MCF 10A (cell line): ENCODE data around the gene EME2. TPM values are rescaled to one million over a fixed set of nuclear protein-coding genes. Genes with fewer than 3 reads are reported as not detected.

Experiments
- BruUV-seq: library from RNA; stranded (reverse); fragments of 400-500 nt; replicated peaks from 2 replicates; lab custom pipeline; 2021; lab: Mats Ljungman, UMichigan
- CTCF ChIA-PET: fragments of 300-600 bp; sonication (Branson Sonifier 250); formaldehyde crosslinking; extraction: SDS; loops from one replicate; lab custom pipeline; 2021; ENCODE audit warnings: antibody characterized with exemption, inconsistent platforms; lab: Yijun Ruan, JAX
- POLR2A ChIA-PET: fragments of 300-600, 350-650 bp; sonication (Branson Sonifier 250); formaldehyde crosslinking; extraction: SDS; loops from one replicate; lab custom pipeline; 2020; ENCODE audit warnings: antibody characterized with exemption, inconsistent platforms; lab: Yijun Ruan, JAX
- DNase-seq: peaks from one replicate; pipeline ENCODE4 v3.0.0-alpha.2; 2018; ENCODE audit not compliant: unreplicated experiment
- H3K27ac Mint-ChIP-seq: one replicate; pipeline ENCODE4 v1.8.0; 2022; ENCODE audit warnings: mild to moderate bottlenecking, low read depth, mixed read lengths; ENCODE audit not compliant: unreplicated experiment
- H3K27me3 Mint-ChIP-seq: one replicate; pipeline ENCODE4 v1.8.0; 2022; ENCODE audit warnings: mixed read lengths; ENCODE audit not compliant: insufficient read depth, unreplicated experiment
- H3K36me3 Mint-ChIP-seq: one replicate; pipeline ENCODE4 v1.8.0; 2022; ENCODE audit warnings: mild to moderate bottlenecking, moderate library complexity, mixed read lengths; ENCODE audit not compliant: insufficient read depth, unreplicated experiment
- H3K4me1 Mint-ChIP-seq: one replicate; pipeline ENCODE4 v1.8.0; 2022; ENCODE audit warnings: mixed read lengths; ENCODE audit not compliant: insufficient read depth, unreplicated experiment
- H3K4me3 Mint-ChIP-seq: one replicate; pipeline ENCODE4 v1.8.0; 2022; ENCODE audit warnings: mild to moderate bottlenecking, moderate library complexity, mixed read lengths; ENCODE audit not compliant: unreplicated experiment
- H3K9me3 Mint-ChIP-seq: one replicate; pipeline ENCODE4 v1.8.0; 2022; ENCODE audit warnings: mixed read lengths; ENCODE audit not compliant: unreplicated experiment
- intact Hi-C: fragments of 100-400 bp; cut with micrococcal nuclease; formaldehyde crosslinking; loops from 2 replicates; pipeline ENCODE4 v1.14.1; 2022
- total RNA-seq: library from RNA; stranded (reverse); gene quantifications from 2 replicates; pipeline ENCODE4 v1.2.3, GENCODE V29; 2022
- TF ChIP-seq, protein P1 (sequence below): fragments of 200-600 bp; IDR thresholded peaks from one replicate; pipeline ENCODE4 v1.8.0; 2022; ENCODE audit warnings: antibody characterized with exemption, mild to moderate bottlenecking; ENCODE audit not compliant: unreplicated experiment

EME2 gene
- total RNA-seq, 1 experiment from 2014 or later: 20.6 TPM

DNA sequence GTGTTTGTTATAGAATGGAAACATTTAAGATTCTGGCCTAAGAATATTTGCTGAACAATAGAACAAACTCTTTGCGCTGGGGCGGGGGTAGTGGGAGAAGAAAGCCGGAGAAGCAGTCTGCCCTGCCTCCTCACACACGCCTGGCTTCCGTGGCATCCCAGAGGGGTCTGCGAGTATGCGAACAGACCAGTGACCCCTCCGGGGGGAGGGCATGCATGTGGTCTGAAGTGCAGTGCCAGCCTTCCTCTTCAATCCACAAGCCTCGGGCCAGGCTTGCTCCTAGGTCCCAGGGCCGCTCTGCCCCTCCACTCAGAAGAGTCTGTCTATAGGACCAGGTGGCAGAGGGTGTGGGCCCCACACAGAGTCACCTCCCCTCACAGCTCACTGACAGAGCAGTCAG lies 35.0 kb downstream of the EME2 start:
- BruUV-seq: no TSS peak
- no peak for DNase-seq
- intact Hi-C loops: no loop called here
- Mint-ChIP-seq H3K4me3 (no peak overlapping the region), H3K27ac (no peak overlapping the region), H3K36me3 (peaks cover 25% of the 10 kb centered on the region), H3K9me3 (no peaks in the 10 kb centered on the region), H3K4me1 (no peaks in the 10 kb centered on the region), H3K27me3 (no peaks in the 10 kb centered on the region)
- CTCF ChIA-PET: no interaction called here
- TF ChIP-seq, protein P1, sequence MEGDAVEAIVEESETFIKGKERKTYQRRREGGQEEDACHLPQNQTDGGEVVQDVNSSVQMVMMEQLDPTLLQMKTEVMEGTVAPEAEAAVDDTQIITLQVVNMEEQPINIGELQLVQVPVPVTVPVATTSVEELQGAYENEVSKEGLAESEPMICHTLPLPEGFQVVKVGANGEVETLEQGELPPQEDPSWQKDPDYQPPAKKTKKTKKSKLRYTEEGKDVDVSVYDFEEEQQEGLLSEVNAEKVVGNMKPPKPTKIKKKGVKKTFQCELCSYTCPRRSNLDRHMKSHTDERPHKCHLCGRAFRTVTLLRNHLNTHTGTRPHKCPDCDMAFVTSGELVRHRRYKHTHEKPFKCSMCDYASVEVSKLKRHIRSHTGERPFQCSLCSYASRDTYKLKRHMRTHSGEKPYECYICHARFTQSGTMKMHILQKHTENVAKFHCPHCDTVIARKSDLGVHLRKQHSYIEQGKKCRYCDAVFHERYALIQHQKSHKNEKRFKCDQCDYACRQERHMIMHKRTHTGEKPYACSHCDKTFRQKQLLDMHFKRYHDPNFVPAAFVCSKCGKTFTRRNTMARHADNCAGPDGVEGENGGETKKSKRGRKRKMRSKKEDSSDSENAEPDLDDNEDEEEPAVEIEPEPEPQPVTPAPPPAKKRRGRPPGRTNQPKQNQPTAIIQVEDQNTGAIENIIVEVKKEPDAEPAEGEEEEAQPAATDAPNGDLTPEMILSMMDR: no peak
- POLR2A ChIA-PET: no interaction called here

DNA sequence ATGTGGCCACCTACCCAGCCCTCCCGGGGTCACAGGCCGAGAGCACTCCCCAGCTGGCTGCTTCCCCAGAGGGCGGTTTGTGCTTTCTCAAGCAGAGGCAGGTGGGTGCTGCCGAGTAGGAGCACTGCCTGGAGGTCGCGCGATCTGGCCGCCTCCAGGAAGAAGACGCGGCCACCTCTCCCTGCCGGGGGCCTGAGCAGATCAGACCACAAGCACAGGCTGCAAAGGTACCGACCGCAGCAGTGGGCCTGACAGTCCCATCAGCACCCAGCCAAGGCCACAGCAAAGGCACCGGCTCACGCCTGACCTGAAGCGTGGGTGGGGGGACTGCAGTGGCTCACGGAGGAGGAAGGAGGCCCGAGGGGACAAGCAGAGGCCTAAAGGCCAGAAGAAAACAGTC lies 36.1 kb downstream of the EME2 start:
- DNase-seq: no peak
- ChIA-PET POLR2A (no interaction called here), CTCF (no interaction called here)
- peaks cover 31% of the 10 kb centered on the region for H3K36me3 Mint-ChIP-seq
- no peaks in the 10 kb centered on the region for H3K4me1 Mint-ChIP-seq
- intact Hi-C loops: no loop called here
- TF ChIP-seq, protein P1: no peak
- no peaks in the 10 kb centered on the region for H3K27me3 Mint-ChIP-seq
- no peaks in the 10 kb centered on the region for H3K9me3 Mint-ChIP-seq
- H3K27ac Mint-ChIP-seq: no peak overlapping the region
- no peak overlapping the region for H3K4me3 Mint-ChIP-seq
- no TSS peak for BruUV-seq

GRCh38 chr16:1809281-1809801 lies 36.7 kb downstream of the EME2 start:
- TF ChIP-seq, protein P1: no peak
- Mint-ChIP-seq H3K4me1 (no peaks in the 10 kb centered on the region), H3K4me3 (no peak overlapping the region), H3K27ac (no peak overlapping the region), H3K9me3 (no peaks in the 10 kb centered on the region), H3K27me3 (no peaks in the 10 kb centered on the region), H3K36me3 (peaks cover 36% of the 10 kb centered on the region)
- no TSS peak for BruUV-seq
- POLR2A ChIA-PET: no interaction called here
- CTCF ChIA-PET: interaction anchor here (0.6 kb wide), 1 partner anchor 446 kb away, joined by 3 read pairs; no protein-coding TSS in a partner anchor
- intact Hi-C loops: no loop called here
- DNase-seq: no peak

DNA sequence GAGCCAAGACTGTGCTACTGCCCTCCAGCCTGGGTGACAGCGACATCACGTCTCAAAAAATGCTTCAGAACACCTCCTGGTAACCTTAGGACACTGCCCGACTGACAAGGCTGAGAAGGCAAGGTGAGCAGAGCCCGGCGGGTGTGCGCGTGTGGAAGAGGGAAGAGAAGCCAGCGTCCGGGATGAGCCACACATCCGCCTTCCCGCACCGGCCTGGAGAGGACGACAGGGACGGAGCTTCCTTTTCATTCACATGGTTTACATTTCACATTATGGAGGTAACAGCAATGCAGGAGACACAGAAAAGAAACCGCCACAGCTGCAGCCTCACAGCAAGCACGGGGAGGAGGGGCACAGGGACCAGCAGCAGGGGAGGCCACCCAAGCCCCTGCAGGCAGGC lies 37.5 kb downstream of the EME2 start:
- Mint-ChIP-seq H3K27me3 (no peaks in the 10 kb centered on the region), H3K27ac (no peak overlapping the region), H3K4me1 (no peaks in the 10 kb centered on the region), H3K36me3 (peaks cover 39% of the 10 kb centered on the region), H3K9me3 (no peaks in the 10 kb centered on the region), H3K4me3 (no peak overlapping the region)
- BruUV-seq: no TSS peak
- DNase-seq: no peak
- TF ChIP-seq, protein P1: no peak
- ChIA-PET CTCF (no interaction called here), POLR2A (no interaction called here)
- intact Hi-C loops: no loop called here
